ENCODE data around the gene XRN1.
"Not testable (repeated sequence)": the region's sequence is repeated elsewhere in the genome, so short reads cannot be mapped to it uniquely, and the experiment has no call there.

Gene XRN1

DNA sequence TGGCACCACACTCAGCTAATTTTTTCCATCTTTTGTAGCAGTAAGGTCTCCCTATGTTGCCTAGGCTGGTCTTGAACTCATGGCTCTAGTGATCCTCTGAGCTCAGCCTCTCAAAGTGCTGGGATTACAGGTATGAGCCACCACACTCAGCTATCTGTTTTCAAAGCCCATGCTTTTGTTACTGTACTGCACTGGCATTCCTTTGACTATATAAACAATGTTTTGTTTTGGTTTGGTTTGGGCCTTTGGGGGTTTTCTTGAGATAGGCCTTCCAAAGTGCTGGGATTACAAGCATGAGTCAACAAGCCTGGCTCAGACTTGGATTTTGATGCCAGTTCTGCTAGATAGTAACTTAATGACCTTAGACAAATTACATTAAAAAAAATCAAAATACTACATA is 132.8 kb downstream of the XRN1 start:
- no peaks in the 10 kb centered on the region for H3K36me3 ChIP-seq (ENCODE audit: control insufficient read depth, insufficient read depth, low read length)
- H3K4me3 ChIP-seq (ENCODE audit: low read length), result no peak overlapping the region
- no peaks in the 10 kb centered on the region for H3K9me3 ChIP-seq (ENCODE audit: control insufficient read depth, low read length)
- no peaks in the 10 kb centered on the region for H3K4me1 ChIP-seq (ENCODE audit: control insufficient read depth, insufficient read depth, low read length)
- no peak overlapping the region for H3K9ac ChIP-seq (ENCODE audit: low read length)
- no peaks in the 10 kb centered on the region for H3K27me3 ChIP-seq (ENCODE audit: control insufficient read depth, insufficient read depth, low read length)

DNA sequence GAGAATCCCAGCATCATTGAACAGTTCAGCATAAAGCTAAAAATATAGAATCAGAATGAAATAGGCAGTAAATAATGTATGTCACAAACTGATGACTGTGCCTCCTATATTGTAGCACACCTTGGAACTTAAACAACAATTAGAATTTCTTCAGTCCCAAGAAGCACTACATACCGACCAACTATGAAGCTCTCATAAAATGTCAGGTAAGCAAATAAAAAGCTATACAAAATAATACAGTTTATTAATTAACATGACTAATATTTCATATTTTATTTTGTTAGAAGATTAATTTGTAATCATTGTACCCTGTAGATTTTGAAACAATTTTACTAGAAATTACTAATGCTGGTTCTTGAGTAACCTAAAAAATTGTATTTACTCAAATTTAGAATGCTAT is 137.4 kb downstream of the XRN1 start:
- no peaks in the 10 kb centered on the region for H3K4me1 ChIP-seq (ENCODE audit: control insufficient read depth, insufficient read depth, low read length)

GRCh38 chr3:142302847-142303246 is 145.0 kb downstream of the XRN1 start:
- not testable (repeated sequence) for H3K9ac ChIP-seq (ENCODE audit: low read length); H3K27me3 ChIP-seq (ENCODE audit: control insufficient read depth, insufficient read depth, low read length); H3K36me3 ChIP-seq (ENCODE audit: control insufficient read depth, insufficient read depth, low read length); H3K4me3 ChIP-seq (ENCODE audit: low read length); H3K9me3 ChIP-seq (ENCODE audit: control insufficient read depth, low read length); H3K4me1 ChIP-seq (ENCODE audit: control insufficient read depth, insufficient read depth, low read length)

More for the DNA sequence above, 137.4 kb downstream of the XRN1 start:
- Histone ChIP-seq H3K9me3 (ENCODE audit: control insufficient read depth, low read length) (no peaks in the 10 kb centered on the region), H3K27me3 (ENCODE audit: control insufficient read depth, insufficient read depth, low read length) (no peaks in the 10 kb centered on the region), H3K36me3 (ENCODE audit: control insufficient read depth, insufficient read depth, low read length) (no peaks in the 10 kb centered on the region), H3K9ac (ENCODE audit: low read length) (no peak overlapping the region), H3K4me3 (ENCODE audit: low read length) (no peak overlapping the region)

- Histone ChIP-seq H3K4me3 (ENCODE audit: low read length) (no peak overlapping the region), H3K27me3 (ENCODE audit: control insufficient read depth, insufficient read depth, low read length) (no peaks in the 10 kb centered on the region), H3K4me1 (ENCODE audit: control insufficient read depth, insufficient read depth, low read length) (no peaks in the 10 kb centered on the region), H3K9ac (ENCODE audit: low read length) (no peak overlapping the region), H3K36me3 (ENCODE audit: control insufficient read depth, insufficient read depth, low read length) (no peaks in the 10 kb centered on the region), H3K9me3 (ENCODE audit: control insufficient read depth, low read length) (no peaks in the 10 kb centered on the region)
These were observed 149.2 kb downstream of the XRN1 start for GRCh38 chr3:142298626-142299025.

GRCh38 chr3:142296507-142296906 is 151.3 kb downstream of the XRN1 start:
- Histone ChIP-seq H3K36me3 (ENCODE audit: control insufficient read depth, insufficient read depth, low read length) (no peaks in the 10 kb centered on the region), H3K27me3 (ENCODE audit: control insufficient read depth, insufficient read depth, low read length) (no peaks in the 10 kb centered on the region), H3K9ac (ENCODE audit: low read length) (no peak overlapping the region), H3K9me3 (ENCODE audit: control insufficient read depth, low read length) (no peaks in the 10 kb centered on the region), H3K4me3 (ENCODE audit: low read length) (no peak overlapping the region), H3K4me1 (ENCODE audit: control insufficient read depth, insufficient read depth, low read length) (no peaks in the 10 kb centered on the region)

DNA sequence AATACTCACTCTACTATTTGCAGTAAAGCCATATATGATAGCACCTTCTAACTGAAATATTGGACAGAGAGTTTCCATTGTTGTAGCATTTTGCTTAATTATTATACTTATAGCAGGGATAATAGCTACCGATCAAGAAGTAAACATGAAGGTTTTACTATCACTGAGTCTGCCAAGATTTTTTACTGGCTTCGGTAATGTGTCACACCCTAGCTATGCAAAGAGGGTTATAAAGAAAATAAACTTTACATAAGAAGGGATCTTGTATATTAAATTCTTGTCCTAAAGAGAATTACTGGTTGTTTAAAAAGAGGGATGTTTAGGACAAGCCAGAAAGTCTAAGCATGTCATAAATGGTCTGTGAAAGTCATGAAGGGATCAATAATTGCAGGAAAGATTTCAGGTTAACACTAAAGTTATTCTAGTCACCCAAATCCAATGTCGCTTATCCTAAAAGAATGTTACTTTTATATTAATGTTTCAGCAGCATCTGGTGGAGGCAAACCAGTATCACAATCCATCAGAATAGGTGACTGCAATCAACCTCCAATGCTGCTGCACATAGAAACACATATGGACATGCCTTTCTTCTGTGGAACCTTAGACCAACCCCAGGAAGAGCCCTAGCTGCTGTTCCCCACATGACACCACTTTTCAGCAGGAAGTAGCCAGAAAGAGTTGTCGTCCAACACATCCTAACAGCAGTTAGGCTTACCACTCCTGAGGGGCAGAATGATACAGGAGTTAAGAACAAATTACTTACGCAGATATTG is 159.8 kb downstream of the XRN1 start:
- Histone ChIP-seq H3K4me3 (ENCODE audit: low read length) (no peak overlapping the region), H3K4me1 (ENCODE audit: control insufficient read depth, insufficient read depth, low read length) (no peaks in the 10 kb centered on the region), H3K27me3 (ENCODE audit: control insufficient read depth, insufficient read depth, low read length) (no peaks in the 10 kb centered on the region), H3K9ac (ENCODE audit: low read length) (no peak overlapping the region), H3K9me3 (ENCODE audit: control insufficient read depth, low read length) (no peaks in the 10 kb centered on the region), H3K36me3 (ENCODE audit: control insufficient read depth, insufficient read depth, low read length) (no peaks in the 10 kb centered on the region)

DNA sequence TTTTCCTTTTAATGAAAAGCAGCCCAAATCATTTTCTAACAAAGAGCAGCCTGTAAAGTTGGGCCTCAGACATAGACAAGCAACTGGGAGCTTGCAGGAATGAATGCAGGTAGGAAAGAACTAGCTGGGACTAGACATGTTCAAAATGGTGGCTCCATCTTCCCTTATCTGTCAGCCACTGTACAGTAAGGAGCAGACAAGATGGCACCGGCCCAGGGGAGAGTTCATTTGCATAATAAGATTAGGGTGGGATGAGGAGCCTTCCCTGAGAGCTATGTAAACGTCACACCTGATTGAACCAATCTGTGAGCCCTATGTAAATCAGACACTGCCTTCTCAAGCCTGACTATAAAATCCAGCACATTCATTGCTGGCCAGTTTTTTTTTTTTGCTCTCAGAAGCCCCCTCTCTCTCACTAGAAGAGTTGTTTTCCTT is 162.7 kb downstream of the XRN1 start:
- Histone ChIP-seq H3K27me3 (ENCODE audit: control insufficient read depth, insufficient read depth, low read length) (no peaks in the 10 kb centered on the region), H3K4me1 (ENCODE audit: control insufficient read depth, insufficient read depth, low read length) (peaks cover 5% of the 10 kb centered on the region), H3K9me3 (ENCODE audit: control insufficient read depth, low read length) (no peaks in the 10 kb centered on the region), H3K36me3 (ENCODE audit: control insufficient read depth, insufficient read depth, low read length) (no peaks in the 10 kb centered on the region), H3K9ac (ENCODE audit: low read length) (no peak overlapping the region), H3K4me3 (ENCODE audit: low read length) (no peak overlapping the region)

GRCh38 chr3:142282503-142282902 is 165.3 kb downstream of the XRN1 start:
- no peak overlapping the region for H3K4me3 ChIP-seq (ENCODE audit: low read length)
- no peaks in the 10 kb centered on the region for H3K9me3 ChIP-seq (ENCODE audit: control insufficient read depth, low read length)
- H3K36me3 ChIP-seq (ENCODE audit: control insufficient read depth, insufficient read depth, low read length), result no peaks in the 10 kb centered on the region

DNA sequence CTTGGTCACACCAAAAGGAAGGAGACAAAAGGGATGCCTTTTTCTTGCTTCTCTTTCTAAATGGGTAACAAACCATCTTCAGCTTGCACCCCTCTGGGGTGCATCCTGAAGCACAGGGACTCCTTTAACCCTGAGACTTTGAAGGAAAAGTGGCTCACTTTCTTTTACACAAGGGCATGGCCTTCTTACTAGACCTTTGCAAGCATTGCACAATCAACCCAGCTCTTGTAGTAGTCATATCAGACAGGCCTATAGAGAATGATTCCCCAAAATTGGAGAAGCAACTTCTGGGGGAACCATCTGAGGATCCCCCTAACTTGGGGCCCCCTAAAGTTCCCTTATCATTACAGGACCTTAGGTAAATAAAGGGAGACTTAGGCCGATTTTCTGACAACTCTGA is 166.4 kb downstream of the XRN1 start:
- no peaks in the 10 kb centered on the region for H3K36me3 ChIP-seq (ENCODE audit: control insufficient read depth, insufficient read depth, low read length)
- H3K4me3 ChIP-seq (ENCODE audit: low read length), result no peak overlapping the region
- no peaks in the 10 kb centered on the region for H3K9me3 ChIP-seq (ENCODE audit: control insufficient read depth, low read length)
- H3K9ac ChIP-seq (ENCODE audit: low read length), result no peak overlapping the region
- H3K27me3 ChIP-seq (ENCODE audit: control insufficient read depth, insufficient read depth, low read length), result no peaks in the 10 kb centered on the region
- H3K4me1 ChIP-seq (ENCODE audit: control insufficient read depth, insufficient read depth, low read length), result peaks cover 5% of the 10 kb centered on the region

More at GRCh38 chr3:142282503-142282902, 165.3 kb downstream of the XRN1 start:
- H3K4me1 ChIP-seq (ENCODE audit: control insufficient read depth, insufficient read depth, low read length), result peaks cover 5% of the 10 kb centered on the region
- no peaks in the 10 kb centered on the region for H3K27me3 ChIP-seq (ENCODE audit: control insufficient read depth, insufficient read depth, low read length)
- H3K9ac ChIP-seq (ENCODE audit: low read length), result no peak overlapping the region

GRCh38 chr3:142279965-142280590 is 167.8 kb downstream of the XRN1 start:
- H3K9me3 ChIP-seq (ENCODE audit: control insufficient read depth, low read length), result no peaks in the 10 kb centered on the region
- no peak overlapping the region for H3K4me3 ChIP-seq (ENCODE audit: low read length)
- H3K4me1 ChIP-seq (ENCODE audit: control insufficient read depth, insufficient read depth, low read length), result peaks cover 11% of the 10 kb centered on the region
- no peak overlapping the region for H3K9ac ChIP-seq (ENCODE audit: low read length)
- no peaks in the 10 kb centered on the region for H3K27me3 ChIP-seq (ENCODE audit: control insufficient read depth, insufficient read depth, low read length)
- H3K36me3 ChIP-seq (ENCODE audit: control insufficient read depth, insufficient read depth, low read length), result no peaks in the 10 kb centered on the region

- no peaks in the 10 kb centered on the region for H3K36me3 ChIP-seq (ENCODE audit: control insufficient read depth, insufficient read depth, low read length)
- no peaks in the 10 kb centered on the region for H3K27me3 ChIP-seq (ENCODE audit: control insufficient read depth, insufficient read depth, low read length)
- no peak overlapping the region for H3K4me3 ChIP-seq (ENCODE audit: low read length)
- no peaks in the 10 kb centered on the region for H3K9me3 ChIP-seq (ENCODE audit: control insufficient read depth, low read length)
- peaks cover 11% of the 10 kb centered on the region for H3K4me1 ChIP-seq (ENCODE audit: control insufficient read depth, insufficient read depth, low read length)
- H3K9ac ChIP-seq (ENCODE audit: low read length), result no peak overlapping the region
These were observed 169.4 kb downstream of the XRN1 start for GRCh38 chr3:142278451-142278850.

DNA sequence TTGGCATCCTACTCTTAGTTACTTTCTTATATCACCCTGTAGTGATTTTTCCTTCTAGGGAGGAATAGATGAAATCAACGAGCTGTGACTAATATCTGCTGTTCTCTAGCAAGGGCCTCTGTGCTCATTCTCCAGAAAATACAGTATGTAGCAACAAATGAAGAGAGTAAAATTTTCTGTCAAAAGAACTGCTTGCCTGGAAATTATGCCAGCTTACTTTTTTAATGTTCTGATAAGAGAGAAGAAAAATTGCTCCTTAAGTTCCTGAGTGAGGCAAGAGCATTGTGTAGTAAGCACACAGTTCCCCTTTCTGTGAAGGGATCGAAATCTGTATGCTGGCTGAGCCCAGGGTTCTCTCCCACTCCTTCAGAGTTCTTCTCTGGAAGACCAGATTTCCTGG is 171.1 kb downstream of the XRN1 start:
- Histone ChIP-seq H3K36me3 (ENCODE audit: control insufficient read depth, insufficient read depth, low read length) (no peaks in the 10 kb centered on the region), H3K4me3 (ENCODE audit: low read length) (no peak overlapping the region), H3K4me1 (ENCODE audit: control insufficient read depth, insufficient read depth, low read length) (peaks cover 5% of the 10 kb centered on the region), H3K9ac (ENCODE audit: low read length) (no peak overlapping the region), H3K9me3 (ENCODE audit: control insufficient read depth, low read length) (no peaks in the 10 kb centered on the region), H3K27me3 (ENCODE audit: control insufficient read depth, insufficient read depth, low read length) (no peaks in the 10 kb centered on the region)

Data from mucosa of stomach (tissue), 1 donor.